GM12878 (cell line): ENCODE results near the gene SLC28A1. TPM values are rescaled to one million over a fixed set of nuclear protein-coding genes. Genes with fewer than 3 reads are reported as not detected.

Source experiments
- ATAC-seq: fragments of 200-7000 bp; cut with Tn5 transposase; 3 replicates; pipeline ENCODE4 v1.9.1; 2020; ENCODE audit warnings: mild to moderate bottlenecking, moderate library complexity
- BruUV-seq: library from RNA; stranded (reverse); fragments of 400-500 nt; replicated peaks from 2 replicates; lab custom pipeline; 2021; lab: Mats Ljungman, UMichigan
- CTCF ChIA-PET: fragments of 300-600 bp; sonication (Branson Sonifier 250); formaldehyde crosslinking; extraction: SDS; loops from one replicate; lab custom pipeline; 2021; ENCODE audit warnings: inconsistent platforms; lab: Yijun Ruan, JAX
- POLR2A ChIA-PET: fragments of 350-600 bp; formaldehyde crosslinking; extraction: SDS; loops from one replicate; lab custom pipeline; 2021; ENCODE audit warnings: inconsistent platforms; lab: Charles Lee
- RAD21 ChIA-PET: fragments of 300-600 bp; sonication (Branson Sonifier 250); formaldehyde crosslinking; loops from one replicate; lab custom pipeline; 2023; ENCODE audit warnings: antibody characterized with exemption; ENCODE audit not compliant: unreplicated experiment; lab: Charles Lee
- SMC1A ChIA-PET: fragments of 300-600 bp; sonication (Branson Sonifier 250); formaldehyde crosslinking; loops from one replicate; lab custom pipeline; 2023; ENCODE audit not compliant: unreplicated experiment, uncharacterized antibody; lab: Charles Lee
- DNase-seq: peaks from one replicate; pipeline ENCODE4 v3.0.0-alpha.2; 2011; ENCODE audit warnings: low read depth, low spot score
- FAIRE-seq: peaks from 3 replicates; lab custom pipeline; 2011; peaks lifted over from hg19 to GRCh38; lab: Jason Lieb, UNC
- H2AFZ ChIP-seq: 2 replicates; pipeline ENCODE4 v1.6.0; 2011; ENCODE audit warnings: low read depth, low read length, control low read depth; ENCODE audit not compliant: control insufficient read depth
- H3K27ac ChIP-seq: 2 replicates; pipeline ENCODE4 v1.5.1; 2011; ENCODE audit warnings: control low read depth; ENCODE audit not compliant: control insufficient read depth, insufficient read depth
- H3K27me3 ChIP-seq, 2 experiments: replicated peaks in 1 of 2; 2 replicates each; pipeline versions ENCODE4 v1.6.0 to v1.6.1; 2011; ENCODE audit warnings: low read length in 1 of 2; ENCODE audit not compliant: control insufficient read depth in 2 of 2, insufficient read depth in 2 of 2
- H3K36me3 ChIP-seq, 2 experiments: 2 replicates each; pipeline ENCODE4 v1.5.1; 2011; ENCODE audit warnings: low read length in 1 of 2; ENCODE audit not compliant: control insufficient read depth in 2 of 2, insufficient read depth in 2 of 2
- H3K4me1 ChIP-seq: 2 replicates; pipeline ENCODE4 v1.6.1; 2011; ENCODE audit warnings: mild to moderate bottlenecking, low read length, moderate library complexity, mixed read lengths; ENCODE audit not compliant: control insufficient read depth, insufficient read depth
- H3K4me2 ChIP-seq: 2 replicates; pipeline ENCODE4 v1.6.0; 2011; ENCODE audit warnings: control low read depth; ENCODE audit not compliant: control insufficient read depth, insufficient read depth
- H3K4me3 ChIP-seq: fragments of 200-600 bp; sonication (generic); 2 replicates; pipeline ENCODE4 v1.5.1; 2016
- H3K79me2 ChIP-seq: 2 replicates; pipeline ENCODE4 v1.6.0; 2011; ENCODE audit warnings: low read length; ENCODE audit not compliant: control insufficient read depth, insufficient read depth
- H3K9ac ChIP-seq: 2 replicates; pipeline ENCODE4 v1.8.0; 2011; ENCODE audit warnings: low read length, control low read depth, mixed read lengths; ENCODE audit not compliant: control insufficient read depth, insufficient read depth
- H3K9me3 ChIP-seq: replicated peaks from 3 replicates; pipeline ENCODE4 v1.5.1; 2011; ENCODE audit warnings: mild to moderate bottlenecking, low read length; ENCODE audit not compliant: control insufficient read depth, insufficient read depth
- H4K20me1 ChIP-seq: 2 replicates; pipeline ENCODE4 v1.6.0; 2011; ENCODE audit not compliant: control insufficient read depth, insufficient read depth
- EGR1 ChIP-seq, 2 experiments: IDR thresholded peaks; 1 replicate in 1 of 2; 2 replicates in 1 of 2; pipeline ENCODE4 v1.6.1; 2011 to 2012; ENCODE audit warnings: low read depth in 2 of 2, low read length in 2 of 2, borderline replicate concordance in 1 of 2, mild to moderate bottlenecking in 1 of 2, moderate library complexity in 1 of 2
- KAT2A ChIP-seq: conservative IDR thresholded peaks from 2 replicates; pipeline ENCODE4 v1.6.1; 2011; ENCODE audit warnings: low read depth, low read length; ENCODE audit not compliant: control insufficient read depth
- NKRF ChIP-seq: fragments of 450-650 bp; conservative IDR thresholded peaks from 2 replicates; pipeline ENCODE4 v1.6.1; 2017; ENCODE audit warnings: mild to moderate bottlenecking, moderate library complexity
- PAX5 ChIP-seq: IDR thresholded peaks from 2 replicates; pipeline ENCODE4 v1.6.1; 2011; ENCODE audit warnings: low read depth, low read length, borderline replicate concordance
- SUPT20H ChIP-seq: IDR thresholded peaks from 2 replicates; pipeline ENCODE4 v1.6.1; 2011; ENCODE audit warnings: low read depth, mild to moderate bottlenecking, low read length, moderate library complexity, borderline replicate concordance; ENCODE audit not compliant: control insufficient read depth
- WGBS: methylation state at CpG from one replicate; pipeline ENCODE4 v1.1.6; 2016; ENCODE audit warnings: low lambda C conversion rate; ENCODE audit not compliant: insufficient replicate concordance, insufficient coverage; ENCODE audit errors: missing lambda C conversion rate; 5-methylcytosine and 5-hydroxymethylcytosine counted together
- in situ Hi-C: fragments of 300-500 bp; cut with MboI; formaldehyde crosslinking; loops from 9 replicates; pipeline ENCODE4 v1.14.3; 2018; ENCODE audit warnings: mixed read lengths
- intact Hi-C: fragments of 100-400 bp; cut with micrococcal nuclease; formaldehyde crosslinking; loops from one replicate; pipeline ENCODE4 v1.14.2; 2022; ENCODE audit not compliant: unreplicated experiment
- polyA plus RNA-seq, 11 experiments: library from polyadenylated mRNA; depleted of rRNA in 4 of 11; unstranded in 6 of 11; stranded (reverse) in 5 of 11; fragments of >200 nt; fragmentation: Nextera tagmentation in 4 of 11; fragmentation: Illumina TruSeq in 1 of 11; extraction: Ambion mirVana in 4 of 11; extraction: Trizol in 1 of 11; gene quantifications; 1 replicate in 1 of 11; 2 replicates in 10 of 11; pipeline versions ENCODE4 v1.2.1 to v1.2.3, GENCODE V29; 2011 to 2016; ENCODE audit warnings: inconsistent platforms in 2 of 11, missing spikeins in 2 of 11, low read depth in 1 of 11
- total RNA-seq, 4 experiments: library from RNA; depleted of rRNA in 3 of 4; stranded (reverse); fragments of >200 nt in 3 of 4; fragmentation: Illumina TruSeq in 1 of 4; extraction: Trizol in 1 of 4; gene quantifications; 2 replicates each; pipeline versions ENCODE4 v1.2.1 to v1.2.3, GENCODE V29; 2013 to 2021
- TF ChIP-seq, protein P1 (sequence below): fragments of 450-650 bp; IDR thresholded peaks from 2 replicates; pipeline ENCODE4 v1.6.1; 2017; ENCODE audit warnings: mild to moderate bottlenecking, moderate library complexity

Gene SLC28A1
- total and polyA plus RNA-seq, 10 of the 15 experiments (the other 5 are each of a cell fraction or from before 2014, with no cell fraction given), result not detected

GRCh38 chr15:84951736-84952135, 67.3 kb downstream of the SLC28A1 start:
- SMC1A ChIA-PET, result interaction anchor here (2.4 kb wide), 1 partner anchor 93 kb away, joined by 10 read pairs; no protein-coding TSS in a partner anchor

More at GRCh38 chr15:84951736-84952135, 67.3 kb downstream of the SLC28A1 start:
- ChIA-PET RAD21 (interaction anchor here (0.6 kb wide), 2 partner anchors 9 to 122 kb away, joined by 3 read pairs; no protein-coding TSS in a partner anchor), CTCF (interaction anchor here (0.5 to 2.2 kb wide), 2 partner anchors 92 to 216 kb away, joined by 3 to 8 read pairs; no protein-coding TSS in a partner anchor), POLR2A (no interaction called here)
- Histone ChIP-seq H3K36me3 (no peaks in the 10 kb centered on the region), H3K4me1 (no peaks in the 10 kb centered on the region), H2AFZ (no peak overlapping the region), H4K20me1 (no peaks in the 10 kb centered on the region), H3K9ac (no peak overlapping the region), H3K27ac (no peak overlapping the region), H3K9me3 (no peaks in the 10 kb centered on the region), H3K4me2 (no peak overlapping the region), H3K27me3 (peaks cover 0 to 3% of the 10 kb centered on the region in 2 experiments; a peak in 1 of 4 replicates), H3K4me3 (no peak overlapping the region), H3K79me2 (no peaks in the 10 kb centered on the region)
- intact Hi-C loops, result no loop called here
- ATAC-seq (no peak), DNase-seq (no peak), FAIRE-seq (no peak)
- TF ChIP-seq KAT2A (no peak), NKRF (no peak), EGR1 (IDR thresholded peaks at IDR 0.05; ENCODE audit: borderline replicate concordance in 1 of 2, low read depth in 2 of 2, low read length in 2 of 2) (no peak), SUPT20H (no peak), PAX5 (no peak)
- TF ChIP-seq, protein P1, sequence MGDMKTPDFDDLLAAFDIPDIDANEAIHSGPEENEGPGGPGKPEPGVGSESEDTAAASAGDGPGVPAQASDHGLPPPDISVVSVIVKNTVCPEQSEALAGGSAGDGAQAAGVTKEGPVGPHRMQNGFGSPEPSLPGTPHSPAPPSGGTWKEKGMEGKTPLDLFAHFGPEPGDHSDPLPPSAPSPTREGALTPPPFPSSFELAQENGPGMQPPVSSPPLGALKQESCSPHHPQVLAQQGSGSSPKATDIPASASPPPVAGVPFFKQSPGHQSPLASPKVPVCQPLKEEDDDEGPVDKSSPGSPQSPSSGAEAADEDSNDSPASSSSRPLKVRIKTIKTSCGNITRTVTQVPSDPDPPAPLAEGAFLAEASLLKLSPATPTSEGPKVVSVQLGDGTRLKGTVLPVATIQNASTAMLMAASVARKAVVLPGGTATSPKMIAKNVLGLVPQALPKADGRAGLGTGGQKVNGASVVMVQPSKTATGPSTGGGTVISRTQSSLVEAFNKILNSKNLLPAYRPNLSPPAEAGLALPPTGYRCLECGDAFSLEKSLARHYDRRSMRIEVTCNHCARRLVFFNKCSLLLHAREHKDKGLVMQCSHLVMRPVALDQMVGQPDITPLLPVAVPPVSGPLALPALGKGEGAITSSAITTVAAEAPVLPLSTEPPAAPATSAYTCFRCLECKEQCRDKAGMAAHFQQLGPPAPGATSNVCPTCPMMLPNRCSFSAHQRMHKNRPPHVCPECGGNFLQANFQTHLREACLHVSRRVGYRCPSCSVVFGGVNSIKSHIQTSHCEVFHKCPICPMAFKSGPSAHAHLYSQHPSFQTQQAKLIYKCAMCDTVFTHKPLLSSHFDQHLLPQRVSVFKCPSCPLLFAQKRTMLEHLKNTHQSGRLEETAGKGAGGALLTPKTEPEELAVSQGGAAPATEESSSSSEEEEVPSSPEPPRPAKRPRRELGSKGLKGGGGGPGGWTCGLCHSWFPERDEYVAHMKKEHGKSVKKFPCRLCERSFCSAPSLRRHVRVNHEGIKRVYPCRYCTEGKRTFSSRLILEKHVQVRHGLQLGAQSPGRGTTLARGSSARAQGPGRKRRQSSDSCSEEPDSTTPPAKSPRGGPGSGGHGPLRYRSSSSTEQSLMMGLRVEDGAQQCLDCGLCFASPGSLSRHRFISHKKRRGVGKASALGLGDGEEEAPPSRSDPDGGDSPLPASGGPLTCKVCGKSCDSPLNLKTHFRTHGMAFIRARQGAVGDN, result no peak
- in situ Hi-C loops, result no loop called here
- BruUV-seq, result no TSS peak
- WGBS, result 33% methylated on average over 5 of the region's 5 CpGs
